Spleen (tissue), 7 donors: ENCODE measurements around the gene KCNC1.

Experiments
- CTCF ChIP-seq, 11 experiments: fragments of 200-600 bp in 7 of 11; fragments of 450-650 bp in 4 of 11; sonication (generic) in 4 of 11; IDR thresholded peaks in 8 of 11; conservative IDR thresholded peaks in 3 of 11; 1 replicate in 7 of 11; 2 replicates in 4 of 11; pipeline versions ENCODE4 v1.4.0 to v1.8.0; 2016 to 2021; ENCODE audit warnings: antibody characterized with exemption in 11 of 11, inconsistent platforms in 4 of 11, mild to moderate bottlenecking in 1 of 11
- POLR2A ChIP-seq, 3 donors: fragments of 450-650 bp; IDR thresholded peaks; one replicate each; pipeline ENCODE4 v1.5.1; 2017; ENCODE audit warnings: antibody characterized with exemption in 3 of 3, mild to moderate bottlenecking in 1 of 3
- POLR2AphosphoS5 ChIP-seq, 3 donors: sonication (generic); formaldehyde crosslinking; IDR thresholded peaks; one replicate each; pipeline ENCODE4 v1.5.1; 2017; ENCODE audit warnings: antibody characterized with exemption in 3 of 3
- donor health status: DM: no; HTN: no; CAD: no; lungs with moderate emphysema.
- donor health status: DM: no; HTN: no; CAD: no.
- donor health status: DM: no; HTN: no; CAD: no.

GRCh38 chr11:17720796-17721171, 13.8 kb upstream of the KCNC1 start:
- TF ChIP-seq POLR2A (IDR thresholded peaks at IDR 0.05) (no peak), CTCF (IDR thresholded peaks at IDR 0.05 in 8 of 11, conservative IDR thresholded peaks at IDR 0.05 in 3 of 11) (no peak), POLR2AphosphoS5 (IDR thresholded peaks at IDR 0.05) (no peak)
